Vagina (tissue), 2 donors: Measurements from ENCODE around the gene ABCB1.

Experiments
- CTCF ChIP-seq, 3 experiments: fragments of 450-650 bp in 2 of 3; fragments of 200-600 bp in 1 of 3; sonication (generic) in 1 of 3; IDR thresholded peaks; one replicate each; pipeline ENCODE4 v1.5.1; 2017 to 2019; ENCODE audit warnings: antibody characterized with exemption in 3 of 3, mild to moderate bottlenecking in 2 of 3, moderate library complexity in 2 of 3
- POLR2A ChIP-seq, 2 donors: fragments of 450-650 bp; IDR thresholded peaks; one replicate each; pipeline ENCODE4 v1.6.1; 2017; ENCODE audit warnings: antibody characterized with exemption in 2 of 2, mild to moderate bottlenecking in 2 of 2, moderate library complexity in 2 of 2

- TF ChIP-seq CTCF (IDR thresholded peaks at IDR 0.05) (no peak), POLR2A (IDR thresholded peaks at IDR 0.05) (no peak)
Observed at GRCh38 chr7:87541648-87542047, 59.0 kb downstream of the ABCB1 start.
